Stimulated activated CD4-positive, alpha-beta T cell treated with anti-CD3 and anti-CD28 coated beads, Interleukin-12 subunit alpha, Interleukin-12 subunit beta, amount 100 ng/mL, for 24 hours (primary cell): Measurements from ENCODE around the gene KANK2.
"Not testable (repeated sequence)": the region's sequence is repeated elsewhere in the genome, so short reads cannot be mapped to it uniquely, and the experiment has no call there.

Experiments used
- DNase-seq, 2 experiments: peaks; one replicate each; pipeline ENCODE4 v3.0.0-alpha.2; 2020; ENCODE audit warnings: low read depth in 2 of 2

KANK2 gene

DNA sequence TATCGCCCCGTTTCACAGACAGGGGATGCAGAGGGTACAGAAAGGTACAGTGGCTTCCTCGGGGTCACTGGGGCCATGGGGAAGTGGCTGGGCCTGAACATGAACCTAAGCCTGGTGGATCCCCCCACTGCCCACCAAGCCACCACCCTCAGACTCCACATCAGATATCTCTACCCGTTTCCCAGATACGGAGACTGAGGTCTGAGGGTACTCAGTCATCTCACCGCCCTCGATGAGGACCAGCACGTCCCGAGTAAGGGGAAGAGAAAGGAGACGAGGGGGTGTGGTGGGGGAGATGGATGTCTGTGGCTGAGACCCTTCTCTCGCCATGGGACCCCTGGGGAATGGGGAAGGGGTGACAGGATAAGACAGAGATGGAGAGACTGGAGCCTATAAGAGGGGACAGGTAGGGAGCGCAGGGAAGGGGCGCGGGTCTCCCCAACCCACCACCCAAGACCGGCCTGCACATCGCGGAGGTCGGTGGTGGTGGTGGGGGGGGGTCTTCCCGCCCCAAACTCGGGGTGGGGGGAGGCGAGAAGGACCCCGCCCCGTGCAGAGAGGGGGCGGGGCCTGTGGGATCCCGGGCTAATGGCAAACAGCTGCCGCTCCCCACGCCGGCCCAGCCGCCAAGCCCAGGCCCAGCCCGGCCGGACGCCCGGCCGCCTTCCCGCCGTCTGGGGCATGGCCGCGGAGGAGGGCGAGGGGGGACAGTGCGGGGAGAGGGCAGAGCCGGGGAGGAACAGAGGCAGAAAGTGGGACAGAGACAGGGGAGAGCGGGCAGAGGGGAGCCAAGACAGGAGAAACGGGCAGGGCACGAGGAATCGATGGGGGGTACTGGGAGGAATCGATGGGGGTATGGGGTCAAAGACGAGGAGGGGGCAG, 698 bp downstream of the KANK2 start:
- no peak for DNase-seq

GRCh38 chr19:11195681-11196080, 1.7 kb downstream of the KANK2 start:
- DNase-seq, result no peak

DNA sequence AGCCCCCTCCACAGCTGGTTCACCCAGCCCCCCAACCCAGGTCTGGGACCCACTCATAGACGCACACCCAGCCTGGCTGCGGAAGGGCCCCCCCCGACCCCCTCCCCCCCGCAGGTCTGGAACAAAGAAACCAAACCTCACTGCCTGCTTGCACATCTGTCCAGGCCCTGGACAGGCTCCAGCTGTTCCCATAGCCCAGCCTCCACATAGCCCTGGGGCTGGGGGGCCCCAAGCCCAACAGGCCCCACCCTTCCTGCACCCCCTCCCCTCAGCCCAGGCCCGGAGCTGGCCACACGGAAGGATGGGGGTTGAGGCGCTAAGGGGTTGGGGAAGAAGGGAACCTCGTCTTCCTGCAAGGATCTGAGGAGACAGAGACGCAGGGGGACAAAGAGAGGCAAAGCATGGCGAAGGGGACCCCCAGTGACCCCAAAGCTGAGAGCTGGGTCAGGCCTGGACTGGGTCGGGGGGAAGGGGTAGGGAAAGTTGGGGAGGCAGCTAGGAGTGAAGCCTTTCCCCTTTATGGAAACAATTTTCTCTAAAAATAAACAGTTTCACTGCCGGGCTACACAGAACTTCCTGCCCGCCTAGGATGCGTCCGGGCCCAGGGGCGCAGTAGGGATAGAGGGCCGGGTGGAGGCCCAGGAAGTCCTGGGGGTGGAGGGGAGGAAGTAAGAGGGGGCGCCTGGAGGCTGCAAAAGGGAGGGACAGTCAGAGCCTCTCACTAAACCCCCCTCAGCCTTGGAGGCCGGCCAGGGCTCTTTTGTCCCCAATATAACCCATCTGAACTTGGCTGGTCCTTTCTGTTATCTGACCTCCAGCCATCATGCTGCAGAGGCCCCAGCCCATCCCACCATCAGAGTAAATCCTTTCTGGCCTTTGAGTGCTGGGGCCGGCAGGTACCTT, 2.4 kb downstream of the KANK2 start:
- DNase-seq, result no peak

DNA sequence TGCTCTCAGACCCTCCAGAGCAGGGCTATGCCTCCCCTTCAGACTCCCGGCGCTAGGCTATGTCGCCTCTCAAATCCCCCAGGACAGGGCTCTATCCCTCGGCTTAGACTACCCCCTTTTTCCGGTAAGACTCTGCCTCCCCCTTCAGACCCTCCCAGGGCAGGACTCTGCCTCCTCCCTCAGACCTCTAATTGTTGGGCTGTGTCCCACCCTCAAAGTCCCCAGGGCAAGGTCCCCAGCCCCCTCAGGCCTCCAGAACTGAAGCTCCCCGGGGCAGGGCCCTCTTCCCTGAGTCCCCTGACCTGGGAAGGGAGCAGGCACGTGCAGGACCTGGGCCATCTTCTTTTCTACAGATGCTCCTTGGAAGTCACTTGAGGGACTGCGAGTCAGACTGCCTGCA, 3.2 kb downstream of the KANK2 start:
- no peak for DNase-seq

DNA sequence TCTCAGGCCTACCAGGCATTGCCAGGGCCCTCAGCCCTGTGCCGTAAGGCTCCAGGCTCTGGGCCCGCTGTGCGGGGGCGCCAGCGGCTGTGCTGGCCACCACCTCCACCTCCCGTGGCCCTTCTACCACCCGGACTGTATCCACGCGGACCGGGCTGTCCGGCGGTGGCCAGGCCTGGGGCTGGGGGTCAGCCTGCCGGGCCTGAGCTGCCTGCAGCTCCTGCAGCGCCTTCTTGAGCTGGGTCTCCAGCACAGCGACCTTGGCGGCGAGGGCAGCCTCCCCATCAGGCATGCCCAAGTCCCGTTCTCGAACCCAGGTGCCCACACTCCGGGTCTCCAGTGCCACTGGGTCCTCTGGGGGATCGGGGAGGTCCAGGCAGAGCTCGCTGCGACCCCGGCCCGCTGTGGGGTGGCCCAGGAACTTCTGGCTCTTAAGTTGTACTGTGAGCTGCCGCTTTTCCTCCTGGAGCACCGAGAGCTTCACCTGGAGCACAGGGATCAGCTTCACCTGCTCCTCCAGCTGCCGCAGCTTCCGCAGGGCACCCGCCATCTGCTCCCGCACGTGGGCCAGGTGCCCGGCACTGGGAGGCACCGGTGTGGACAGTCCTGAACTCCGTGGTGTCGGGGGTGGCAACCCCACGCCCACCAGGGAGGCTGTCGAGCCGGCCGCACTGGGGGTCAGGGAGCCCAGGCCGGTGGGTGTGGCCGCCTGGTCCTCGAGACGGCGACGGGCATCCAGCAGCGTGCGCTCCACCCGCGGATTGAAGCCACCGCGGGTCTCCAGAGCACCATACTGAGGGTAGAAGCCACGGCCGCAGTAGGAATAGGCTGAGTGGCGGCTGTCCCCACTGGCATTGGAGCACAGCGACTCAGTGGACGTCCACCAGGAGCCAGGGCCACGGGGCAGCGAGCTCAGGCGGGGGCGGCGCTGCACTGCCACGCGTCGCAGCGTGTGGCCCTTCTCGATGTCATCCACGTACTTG, 4.1 kb downstream of the KANK2 start:
- no peak for DNase-seq

- no peak for DNase-seq
Measured at GRCh38 chr19:11191934-11192333, 5.4 kb downstream of the KANK2 start.

GRCh38 chr19:11191273-11191755, 6.0 kb downstream of the KANK2 start:
- DNase-seq, result no peak

DNA sequence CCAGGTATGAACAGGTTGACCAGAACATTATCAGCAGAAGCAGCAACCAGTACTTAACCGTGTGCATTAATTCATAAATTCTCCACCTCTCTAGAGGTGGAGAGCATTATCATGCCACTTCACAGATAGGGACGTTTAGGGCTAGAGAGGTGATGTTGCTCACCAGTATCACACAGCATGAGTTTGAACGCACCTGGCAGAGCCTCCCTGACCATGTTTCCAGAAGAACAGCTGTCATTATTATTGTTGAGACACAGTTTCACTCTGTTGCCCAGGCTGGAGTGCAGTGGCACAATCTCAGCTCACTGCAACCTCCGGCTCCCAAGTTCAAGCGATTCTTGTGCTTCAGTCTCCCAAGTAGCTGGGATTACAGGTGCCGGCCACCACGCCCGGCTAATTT, 6.8 kb downstream of the KANK2 start:
- no peak for DNase-seq

GRCh38 chr19:11187441-11187840, 9.9 kb downstream of the KANK2 start:
- no peak for DNase-seq

GRCh38 chr19:11182994-11183393, 14.4 kb downstream of the KANK2 start:
- DNase-seq, result no peak

DNA sequence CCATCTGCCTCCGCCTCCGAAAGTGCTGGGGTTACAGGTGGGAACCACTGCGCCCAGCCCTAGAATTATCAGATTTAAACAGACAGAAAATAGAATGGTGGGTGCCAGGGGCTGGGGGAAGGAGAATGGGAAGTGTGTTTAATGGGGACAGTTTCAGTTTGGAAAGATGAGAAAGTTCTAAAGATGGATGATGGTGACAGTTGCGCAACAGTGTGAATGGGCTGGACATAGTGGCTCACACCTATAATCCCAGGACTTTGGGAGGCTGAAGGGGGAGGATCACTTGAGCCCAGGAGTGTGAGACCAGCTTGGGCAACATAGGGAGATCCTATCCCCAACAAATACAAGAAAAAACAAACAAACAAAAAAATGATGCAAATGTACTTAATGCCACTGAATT, 15.9 kb downstream of the KANK2 start:
- DNase-seq, result no peak

DNA sequence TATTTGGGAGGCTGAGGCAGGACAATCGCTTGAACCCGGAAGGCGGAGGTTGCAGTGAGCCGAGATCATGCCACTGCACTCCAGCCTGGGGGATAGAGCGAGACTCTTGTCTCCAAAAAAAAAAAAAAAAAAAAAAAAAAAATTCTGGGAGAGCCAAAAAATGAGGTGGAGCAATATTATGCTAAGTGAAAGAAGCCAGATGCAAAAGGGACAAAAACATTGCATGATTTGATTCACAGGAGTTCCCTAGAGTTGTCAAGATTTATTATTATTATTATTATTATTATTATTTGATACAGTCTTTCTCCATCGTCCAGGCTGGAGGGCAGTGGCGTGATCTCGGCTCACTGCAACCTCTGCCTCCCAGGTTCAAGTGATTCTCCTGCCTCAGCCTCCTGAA, 16.4 kb downstream of the KANK2 start:
- DNase-seq, result not testable (repeated sequence)

GRCh38 chr19:11180346-11180745, 17.0 kb downstream of the KANK2 start:
- no peak for DNase-seq

DNA sequence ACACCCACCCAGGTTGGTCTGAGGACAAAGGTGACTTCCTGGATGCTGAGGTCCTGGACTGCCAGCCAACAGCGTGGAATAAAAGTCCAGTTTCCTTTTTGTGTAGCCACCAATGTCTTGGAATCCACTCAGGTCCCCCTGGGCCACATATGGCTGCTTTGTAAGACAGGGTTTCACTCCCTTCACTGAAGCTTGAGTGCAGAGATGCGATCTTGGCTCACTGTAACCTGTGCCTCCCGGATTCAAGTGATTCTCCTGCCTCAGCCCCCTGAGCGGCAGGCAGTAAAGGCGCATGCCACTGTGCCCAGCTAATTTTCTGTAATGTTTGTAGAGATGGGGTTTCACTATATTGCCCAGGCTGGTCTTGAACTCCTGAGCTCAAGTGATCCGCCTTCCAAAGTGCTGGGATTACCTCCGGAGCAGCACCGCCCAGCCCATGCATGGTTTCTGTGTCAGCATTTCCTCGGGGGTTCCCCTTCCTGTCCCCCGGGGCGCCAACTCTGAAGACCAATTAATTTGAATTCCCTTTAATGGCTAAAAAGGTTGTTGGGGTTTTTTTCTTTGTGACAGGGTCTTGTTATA, 17.5 kb downstream of the KANK2 start:
- no peak for DNase-seq

DNA sequence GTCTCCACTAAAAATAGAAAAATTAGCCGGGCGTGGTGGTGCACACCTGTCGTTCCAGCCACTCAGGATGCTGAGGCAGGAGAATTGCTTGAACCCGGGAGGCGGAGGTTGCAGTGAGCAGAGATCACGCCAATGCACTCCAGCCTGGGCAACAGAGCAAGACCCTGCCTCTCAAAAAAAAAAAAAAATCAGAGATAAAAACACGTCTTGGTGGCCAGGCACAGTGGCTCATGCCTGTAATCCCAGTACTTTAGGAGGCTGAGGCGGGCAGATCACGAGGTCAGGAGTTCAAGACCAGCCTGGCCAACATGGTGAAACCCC, 18.2 kb downstream of the KANK2 start:
- DNase-seq, result not testable (repeated sequence)

- DNase-seq, result no peak
Measured at GRCh38 chr19:11177592-11177991, 19.8 kb downstream of the KANK2 start.

- DNase-seq, result no peak
Measured at GRCh38 chr19:11176466-11177193, 20.7 kb downstream of the KANK2 start.

GRCh38 chr19:11175920-11176319, 21.4 kb downstream of the KANK2 start:
- no peak for DNase-seq

- no peak for DNase-seq
Measured at GRCh38 chr19:11174336-11174735, 23.0 kb downstream of the KANK2 start.

- no peak for DNase-seq
Measured at GRCh38 chr19:11173516-11174155, 23.7 kb downstream of the KANK2 start.
